ENCODE measurements around the gene TTC28. TPM values are rescaled to one million over a fixed set of nuclear protein-coding genes. Genes with fewer than 3 reads are reported as not detected.

The TTC28 gene
- total and polyA plus RNA-seq, 2 donors (not counting 3 experiments of a cell fraction or from before 2014, with no cell fraction given), result 16.5 to 51.1 TPM

- dilution Hi-C loops (cut with MboI; ENCODE audit: extremely low pct_ligation_motif_present, low sequenced_read_pairs), result no loop called here
- no TSS peak for BruUV-seq (replicated peaks)
Measured at GRCh38 chr22:28474330-28474729, 205.3 kb downstream of the TTC28 start.

More at GRCh38 chr22:28474330-28474729, 205.3 kb downstream of the TTC28 start:
- Histone ChIP-seq H3K27me3 (ENCODE audit: control insufficient read depth in 2 of 2, insufficient read depth in 2 of 2, low read length in 2 of 2) (no peaks in the 10 kb centered on the region), H3K9me1 (replicated peaks; ENCODE audit: control insufficient read depth, extremely low read depth, insufficient read depth, low read length) (no peaks in the 10 kb centered on the region), H3K36me3 (ENCODE audit: control insufficient read depth in 2 of 2, extremely low read depth in 1 of 2, insufficient read depth in 2 of 2, low read length in 2 of 2) (no peaks in the 10 kb centered on the region), H4K20me1 (replicated peaks; ENCODE audit: control insufficient read depth, extremely low read depth, insufficient read depth, low read length) (no peaks in the 10 kb centered on the region), H3K79me2 (ENCODE audit: control insufficient read depth, insufficient read depth, low read length) (no peaks in the 10 kb centered on the region), H3K4me1 (ENCODE audit: control insufficient read depth, extremely low read depth, insufficient read depth, low read length) (no peaks in the 10 kb centered on the region), H3K4me2 (ENCODE audit: insufficient read depth, low read length) (no peak overlapping the region), H3K4me3 (replicated peaks in 1 of 3; ENCODE audit: insufficient read depth in 1 of 3, low read depth in 1 of 3, low read length in 3 of 3) (no peak overlapping the region), H3K27ac (ENCODE audit: insufficient read depth, low read depth, low read length) (no peak overlapping the region), H2AFZ (ENCODE audit: low read depth, low read length) (no peak overlapping the region), H3K9ac (replicated peaks; ENCODE audit: extremely low read depth, insufficient read depth, low read length) (no peak overlapping the region), H3K9me3 (replicated peaks; ENCODE audit: control insufficient read depth, insufficient read depth, low read length) (no peaks in the 10 kb centered on the region)
- POLR2A ChIA-PET, result no interaction called here
- CTCF ChIA-PET, result interaction anchor here (1.3 kb wide), 1 partner anchor 361 kb away, joined by 3 read pairs; no protein-coding TSS in a partner anchor
- intact Hi-C loops (cut with micrococcal nuclease), result no loop called here
- DNase-seq (ENCODE audit: low read depth, low spot score) (no peak), FAIRE-seq (no peak)
- TF ChIP-seq MYC (IDR thresholded peaks at IDR 0.05; ENCODE audit: low read depth, low read length) (no peak), POLR2AphosphoS5 (IDR thresholded peaks at IDR 0.05; ENCODE audit: insufficient read depth, low read depth, low read length) (no peak), JUN (IDR thresholded peaks at IDR 0.05; ENCODE audit: borderline replicate concordance, insufficient read depth, insufficient read length, low read depth) (no peak), POLR2A (IDR thresholded peaks at IDR 0.05; ENCODE audit: low read depth, low read length) (no peak), MAX (IDR thresholded peaks at IDR 0.05; ENCODE audit: insufficient read depth, insufficient read length) (no peak), FOS (IDR thresholded peaks at IDR 0.05; ENCODE audit: borderline replicate concordance, insufficient read depth, low read length) (no peak), GATA2 (IDR thresholded peaks at IDR 0.05; ENCODE audit: insufficient read depth, insufficient read length, low read depth, low read length) (no peak), CTCF (IDR thresholded peaks at IDR 0.05; ENCODE audit: extremely low read depth in 1 of 2, insufficient read depth in 1 of 2, low read depth in 1 of 2, low read length in 2 of 2) (no peak), EZH2 (IDR thresholded peaks at IDR 0.05; ENCODE audit: borderline replicate concordance, low read depth, low read length, severe bottlenecking) (no peak)

Data from endothelial cell of umbilical vein (primary cell).